Astrocyte (in vitro differentiated cells and primary cell): Measurements from ENCODE around the gene DNASE1L2. TPM values are rescaled to one million over a fixed set of nuclear protein-coding genes. Genes with fewer than 3 reads are reported as not detected.

Experiments
- DNase-seq: peaks from one replicate; pipeline ENCODE4 v3.0.0-alpha.2; 2010; ENCODE audit warnings: low read depth
- FAIRE-seq: peaks from 2 replicates; lab custom pipeline; 2011; peaks lifted over from hg19 to GRCh38; lab: Jason Lieb, UNC
- H2AFZ ChIP-seq: 2 replicates; pipeline ENCODE4 v1.6.0; 2012; ENCODE audit warnings: low read depth, low read length, inconsistent platforms
- H3K27ac ChIP-seq: 2 replicates; pipeline ENCODE4 v1.5.1; 2011; ENCODE audit warnings: low read depth, low read length, inconsistent platforms
- H3K27me3 ChIP-seq: 2 replicates; pipeline ENCODE4 v1.6.0; 2011; ENCODE audit warnings: low read length, inconsistent platforms; ENCODE audit not compliant: insufficient read depth
- H3K36me3 ChIP-seq: 2 replicates; pipeline ENCODE4 v1.5.1; 2011; ENCODE audit warnings: low read length, inconsistent platforms; ENCODE audit not compliant: insufficient read depth
- H3K4me1 ChIP-seq: 2 replicates; pipeline ENCODE4 v1.5.1; 2011; ENCODE audit warnings: low read length, inconsistent platforms; ENCODE audit not compliant: insufficient read depth
- H3K4me2 ChIP-seq: 2 replicates; pipeline ENCODE4 v1.6.0; 2012; ENCODE audit warnings: low read length, inconsistent platforms
- H3K4me3 ChIP-seq: 2 replicates; pipeline ENCODE4 v1.5.1; 2011; ENCODE audit warnings: low read depth, mild to moderate bottlenecking, low read length, inconsistent platforms; ENCODE audit not compliant: insufficient read depth
- H3K79me2 ChIP-seq: 2 replicates; pipeline ENCODE4 v1.6.0; 2012; ENCODE audit warnings: mild to moderate bottlenecking, low read length, inconsistent platforms; ENCODE audit not compliant: insufficient read depth
- H3K9ac ChIP-seq: 2 replicates; pipeline ENCODE4 v1.6.0; 2012; ENCODE audit warnings: mild to moderate bottlenecking, low read length, inconsistent platforms
- H3K9me3 ChIP-seq: 2 replicates; pipeline ENCODE4 v1.5.1; 2012; ENCODE audit warnings: low read depth, mild to moderate bottlenecking, low read length, inconsistent platforms; ENCODE audit not compliant: insufficient read depth
- H4K20me1 ChIP-seq: 2 replicates; pipeline ENCODE4 v1.6.0; 2012; ENCODE audit warnings: low read length, inconsistent platforms; ENCODE audit not compliant: insufficient read depth
- H3K27ac Mint-ChIP-seq: one replicate; pipeline ENCODE4 v1.8.0; 2021; ENCODE audit warnings: mild to moderate bottlenecking, mixed read lengths; ENCODE audit not compliant: unreplicated experiment
- H3K27me3 Mint-ChIP-seq: one replicate; pipeline ENCODE4 v1.8.0; 2021; ENCODE audit warnings: low read depth, mixed read lengths; ENCODE audit not compliant: unreplicated experiment
- H3K36me3 Mint-ChIP-seq: one replicate; pipeline ENCODE4 v1.8.0; 2021; ENCODE audit warnings: low read depth, mixed read lengths; ENCODE audit not compliant: unreplicated experiment
- H3K4me1 Mint-ChIP-seq: one replicate; pipeline ENCODE4 v1.8.0; 2021; ENCODE audit warnings: low read depth, mixed read lengths; ENCODE audit not compliant: unreplicated experiment
- H3K4me3 Mint-ChIP-seq: one replicate; pipeline ENCODE4 v1.8.0; 2021; ENCODE audit warnings: mild to moderate bottlenecking, moderate library complexity, mixed read lengths; ENCODE audit not compliant: unreplicated experiment
- H3K9me3 Mint-ChIP-seq: one replicate; pipeline ENCODE4 v1.8.0; 2021; ENCODE audit warnings: mild to moderate bottlenecking, mixed read lengths; ENCODE audit not compliant: unreplicated experiment
- CTCF ChIP-seq: IDR thresholded peaks from 2 replicates; pipeline ENCODE4 v1.5.1; 2011; ENCODE audit warnings: low read depth, mild to moderate bottlenecking, inconsistent platforms, low read length, moderate library complexity; ENCODE audit not compliant: insufficient read depth
- EZH2 ChIP-seq: IDR thresholded peaks from 2 replicates; pipeline ENCODE4 v1.6.1; 2012; ENCODE audit warnings: mild to moderate bottlenecking, low read length, inconsistent platforms; ENCODE audit not compliant: insufficient read depth
- total RNA-seq: library from RNA; stranded (reverse); gene quantifications from 2 replicates; pipeline ENCODE4 v1.2.1, GENCODE V29; 2021

Gene DNASE1L2
- total RNA-seq, 1 donor from 2014 or later = 1.3 TPM

- Mint-ChIP-seq H3K27ac (no peak overlapping the region), H3K36me3 (peaks cover 3% of the 10 kb centered on the region), H3K9me3 (no peaks in the 10 kb centered on the region), H3K4me1 (no peaks in the 10 kb centered on the region), H3K27me3 (no peaks in the 10 kb centered on the region), H3K4me3 (no peak overlapping the region)
- H3K9ac ChIP-seq = no peak overlapping the region
- no peaks in the 10 kb centered on the region for H3K79me2 ChIP-seq
- H3K4me1 ChIP-seq = peaks cover 10% of the 10 kb centered on the region
- H3K9me3 ChIP-seq = no peaks in the 10 kb centered on the region
- FAIRE-seq (no peak), DNase-seq (no peak)
- H3K36me3 ChIP-seq = no peaks in the 10 kb centered on the region
- H4K20me1 ChIP-seq = peaks cover 22% of the 10 kb centered on the region
- TF ChIP-seq CTCF = no peak
- TF ChIP-seq EZH2 = peak; percentile 85
- H3K4me2 ChIP-seq = peak overlapping the region; percentile 81
- peaks cover 4% of the 10 kb centered on the region for H3K27me3 ChIP-seq
- no peak overlapping the region for H3K27ac ChIP-seq
- peak overlapping the region; percentile 17 for H3K4me3 ChIP-seq
- no peak overlapping the region for H2AFZ ChIP-seq
These were observed 848 bp downstream of the DNASE1L2 start for GRCh38 chr16:2237102-2237482.

- Histone ChIP-seq H3K79me2 (no peaks in the 10 kb centered on the region), H3K27me3 (peaks cover 4% of the 10 kb centered on the region), H3K4me1 (peaks cover 10% of the 10 kb centered on the region), H3K27ac (no peak overlapping the region), H3K4me2 (no peak overlapping the region), H2AFZ (no peak overlapping the region), H3K4me3 (no peak overlapping the region), H3K9ac (no peak overlapping the region), H3K36me3 (no peaks in the 10 kb centered on the region), H3K9me3 (no peaks in the 10 kb centered on the region), H4K20me1 (peaks cover 25% of the 10 kb centered on the region)
- Mint-ChIP-seq H3K27ac (no peak overlapping the region), H3K4me3 (no peak overlapping the region), H3K36me3 (peaks cover 3% of the 10 kb centered on the region), H3K9me3 (no peaks in the 10 kb centered on the region), H3K4me1 (no peaks in the 10 kb centered on the region), H3K27me3 (no peaks in the 10 kb centered on the region)
- peak; percentile 12 for TF ChIP-seq EZH2
- TF ChIP-seq CTCF = no peak
- FAIRE-seq (no peak), DNase-seq (no peak)
These were observed 1.4 kb downstream of the DNASE1L2 start for GRCh38 chr16:2237493-2238149.

GRCh38 chr16:2238150-2238837, 2.0 kb downstream of the DNASE1L2 start:
- Histone ChIP-seq H3K9ac (no peak overlapping the region), H3K27ac (no peak overlapping the region), H4K20me1 (peaks cover 25% of the 10 kb centered on the region), H3K4me2 (no peak overlapping the region), H3K9me3 (no peaks in the 10 kb centered on the region), H3K4me1 (peaks cover 10% of the 10 kb centered on the region), H2AFZ (no peak overlapping the region), H3K27me3 (peaks cover 4% of the 10 kb centered on the region), H3K79me2 (no peaks in the 10 kb centered on the region), H3K36me3 (no peaks in the 10 kb centered on the region), H3K4me3 (no peak overlapping the region)
- Mint-ChIP-seq H3K36me3 (peaks cover 3% of the 10 kb centered on the region), H3K4me3 (no peak overlapping the region), H3K27me3 (no peaks in the 10 kb centered on the region), H3K4me1 (no peaks in the 10 kb centered on the region), H3K27ac (no peak overlapping the region), H3K9me3 (no peaks in the 10 kb centered on the region)
- FAIRE-seq (no peak), DNase-seq (no peak)
- TF ChIP-seq EZH2 = no peak
